CD4-positive, alpha-beta T cell treated with Interleukin-4 for 1 hour (primary cell): ENCODE results near the gene TGFB1.

ENCODE experiments used
- DNase-seq, 2 donors: peaks; one replicate each; pipeline ENCODE4 v3.0.0-alpha.2; 2020 to 2022

The TGFB1 gene

DNA sequence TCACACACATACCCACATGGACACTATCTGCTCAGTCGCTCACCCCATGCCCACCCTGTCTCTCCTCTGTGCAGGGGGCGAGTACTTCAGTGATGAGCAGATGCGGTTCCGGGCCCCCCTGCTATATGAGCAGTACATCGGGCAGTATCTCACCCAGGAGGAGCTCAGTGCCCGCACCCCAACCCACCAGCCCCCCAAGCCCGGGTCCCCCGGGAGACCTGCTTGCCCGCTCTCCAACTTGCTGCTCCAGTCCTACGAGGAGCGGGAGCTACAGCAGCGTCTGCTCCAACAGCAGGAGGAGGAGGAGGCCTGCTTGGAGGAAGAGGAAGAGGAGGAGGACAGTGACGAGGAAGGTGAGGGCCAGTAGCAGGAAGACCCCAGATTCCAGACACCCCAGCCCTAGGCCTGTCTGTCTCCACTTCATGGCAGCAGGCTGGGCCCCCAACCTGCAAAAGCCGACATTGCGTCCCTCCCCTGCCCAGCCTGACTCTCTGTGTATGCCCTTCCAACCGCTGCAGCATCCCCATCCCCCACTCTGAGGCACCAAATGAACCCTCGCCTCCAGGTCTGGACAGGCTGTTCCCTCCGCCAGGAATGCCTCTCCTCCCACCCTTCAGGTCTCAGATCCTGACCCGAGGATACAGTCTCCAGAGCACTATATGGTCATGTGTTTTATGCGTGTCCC lies 34.1 kb downstream of the TGFB1 start:
- DNase-seq: no peak

DNA sequence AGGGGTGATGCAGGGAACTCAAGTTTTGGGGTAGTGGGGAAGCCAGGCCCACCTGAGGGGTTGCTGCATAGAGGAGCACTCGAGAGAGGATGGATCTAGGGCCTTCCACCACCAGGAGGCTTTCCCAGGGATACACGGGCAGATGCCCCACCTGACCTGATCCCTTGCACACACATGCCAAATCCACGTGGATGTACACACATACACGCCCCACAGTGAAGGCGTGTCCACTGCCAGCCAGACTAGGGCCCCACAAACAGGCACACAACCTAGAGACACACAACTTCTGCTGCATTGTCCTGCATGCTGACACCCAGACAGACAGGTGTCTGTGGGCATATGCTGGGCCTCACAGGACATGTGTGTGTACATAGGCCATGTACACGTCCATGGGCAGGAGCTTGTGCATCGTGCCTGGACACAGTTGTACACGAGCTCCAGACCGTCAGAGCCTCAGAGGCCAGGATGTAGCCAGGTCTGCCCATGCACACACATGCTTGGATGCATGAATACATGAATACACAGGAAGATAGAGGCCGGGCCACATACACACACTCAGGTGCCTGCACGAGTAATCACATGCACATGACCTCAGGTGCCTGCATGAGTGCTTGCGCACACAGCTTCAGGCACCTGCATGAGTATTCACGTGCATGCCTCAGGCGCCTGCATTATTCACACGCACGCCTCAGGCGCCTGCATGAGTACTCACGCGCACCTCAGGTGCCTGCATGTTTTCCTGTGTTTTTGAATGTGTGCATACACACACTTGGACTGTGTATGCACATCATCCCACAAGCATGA lies 34.8 kb downstream of the TGFB1 start:
- DNase-seq: no peak

DNA sequence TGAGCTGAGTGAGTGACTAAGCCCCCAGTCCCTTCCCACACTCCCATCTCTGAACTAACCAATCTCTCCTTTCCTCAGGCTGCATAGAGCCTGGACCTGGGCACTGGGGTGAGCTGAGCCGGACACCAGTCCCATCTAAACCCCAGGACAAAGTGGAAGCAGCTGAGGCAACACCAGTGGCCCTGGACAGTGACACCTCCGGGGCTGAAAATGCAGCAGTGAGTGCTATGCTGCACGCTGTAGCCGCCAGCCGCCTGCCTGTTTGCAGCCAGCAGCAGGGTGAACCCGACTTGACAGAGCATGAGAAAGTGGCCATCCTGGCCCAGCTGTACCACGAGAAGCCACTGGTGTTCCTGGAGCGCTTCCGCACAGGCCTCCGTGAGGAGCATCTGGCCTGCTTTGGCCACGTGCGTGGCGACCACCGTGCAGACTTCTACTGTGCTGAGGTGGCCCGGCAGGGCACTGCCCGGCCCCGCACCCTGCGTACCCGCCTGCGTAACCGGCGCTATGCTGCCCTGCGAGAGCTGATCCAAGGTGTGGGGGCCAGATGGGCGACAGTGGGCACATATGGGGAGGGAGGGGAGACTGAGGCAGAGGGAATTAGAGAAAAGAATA lies 37.3 kb downstream of the TGFB1 start:
- no peak for DNase-seq

DNA sequence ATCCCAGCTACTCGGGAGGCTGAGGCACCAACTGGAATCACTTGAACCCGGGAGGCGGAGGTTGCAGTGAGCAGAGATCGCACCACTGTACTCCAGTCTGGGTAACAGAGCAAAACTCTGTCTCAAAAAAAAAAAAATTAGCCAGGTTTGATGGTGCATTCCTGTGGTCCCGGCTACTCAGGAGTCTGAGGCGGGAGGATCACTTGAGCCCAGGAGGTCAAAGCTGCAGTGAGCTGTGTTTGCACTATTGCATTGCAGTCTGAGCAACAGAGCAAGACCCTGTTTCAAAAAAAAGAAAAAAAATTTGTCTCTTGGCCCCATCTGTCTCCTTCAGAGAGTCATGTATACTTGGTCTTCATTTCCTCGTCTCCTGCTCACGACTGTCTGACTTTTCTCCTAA lies 42.1 kb downstream of the TGFB1 start:
- no peak for DNase-seq

DNA sequence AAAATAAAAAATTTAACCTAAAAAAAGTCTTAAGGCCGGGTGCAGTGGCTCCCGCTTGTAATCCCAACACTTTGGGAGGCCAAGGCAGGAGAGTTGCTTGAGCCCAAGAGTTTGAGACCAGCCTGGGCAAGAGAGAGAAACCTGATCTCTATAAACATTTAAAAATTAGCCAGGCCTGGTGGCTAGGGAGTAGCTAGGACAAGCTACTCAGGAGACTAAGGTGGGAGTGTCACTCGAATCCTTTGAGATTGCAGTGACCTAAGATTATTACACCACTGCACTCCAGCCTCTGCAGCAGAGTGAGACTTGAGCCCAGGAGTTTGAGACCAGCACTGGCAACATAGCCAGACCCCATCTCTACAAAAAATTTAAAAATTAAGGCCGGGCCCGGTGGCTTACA lies 42.6 kb downstream of the TGFB1 start:
- no peak for DNase-seq

DNA sequence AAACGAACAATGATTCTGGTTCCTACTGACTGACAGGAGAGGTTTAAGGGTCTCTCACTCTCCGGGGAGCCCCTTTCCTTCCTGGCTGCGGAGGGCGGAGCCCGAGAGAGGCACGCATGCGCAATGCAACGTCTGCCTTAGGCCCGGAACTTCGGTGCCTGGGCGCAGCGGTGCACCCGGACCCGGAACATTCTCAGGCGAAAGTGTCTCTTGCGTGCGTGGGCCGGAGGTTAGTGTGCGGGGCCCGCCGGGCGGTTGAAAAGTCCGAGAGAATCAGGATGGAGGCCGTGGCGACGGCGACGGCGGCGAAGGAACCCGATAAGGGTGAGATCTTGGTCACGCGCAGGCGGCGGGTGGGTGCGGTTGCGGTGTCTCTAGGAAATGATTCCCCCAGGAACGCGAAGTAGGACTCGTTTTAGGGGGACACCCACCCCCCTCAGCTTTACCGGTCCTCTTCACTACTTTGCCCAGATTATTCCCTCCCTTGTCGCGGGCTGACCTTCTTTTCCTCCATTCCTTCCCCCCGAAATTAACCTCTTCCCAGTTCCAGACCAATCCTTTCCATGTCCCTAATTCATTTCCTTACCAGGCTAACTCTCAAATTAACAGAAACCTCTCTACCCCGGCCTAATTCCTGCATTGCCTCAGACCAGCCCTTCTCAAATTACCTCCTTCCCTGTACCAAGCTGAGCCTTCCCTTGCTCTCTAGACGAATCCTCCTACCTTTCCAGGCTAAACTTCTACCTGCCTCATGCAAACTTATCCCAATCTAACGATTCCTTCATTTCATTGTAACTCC lies 43.5 kb downstream of the TGFB1 start, which contains the start of gene CCDC97:
CCDC97 (plus strand) TSS at position 140 of the 799 bp plus-strand sequence; CDS start at position 279, 139 bp downstream.
- peak; percentile 90 to 91 for DNase-seq

DNA sequence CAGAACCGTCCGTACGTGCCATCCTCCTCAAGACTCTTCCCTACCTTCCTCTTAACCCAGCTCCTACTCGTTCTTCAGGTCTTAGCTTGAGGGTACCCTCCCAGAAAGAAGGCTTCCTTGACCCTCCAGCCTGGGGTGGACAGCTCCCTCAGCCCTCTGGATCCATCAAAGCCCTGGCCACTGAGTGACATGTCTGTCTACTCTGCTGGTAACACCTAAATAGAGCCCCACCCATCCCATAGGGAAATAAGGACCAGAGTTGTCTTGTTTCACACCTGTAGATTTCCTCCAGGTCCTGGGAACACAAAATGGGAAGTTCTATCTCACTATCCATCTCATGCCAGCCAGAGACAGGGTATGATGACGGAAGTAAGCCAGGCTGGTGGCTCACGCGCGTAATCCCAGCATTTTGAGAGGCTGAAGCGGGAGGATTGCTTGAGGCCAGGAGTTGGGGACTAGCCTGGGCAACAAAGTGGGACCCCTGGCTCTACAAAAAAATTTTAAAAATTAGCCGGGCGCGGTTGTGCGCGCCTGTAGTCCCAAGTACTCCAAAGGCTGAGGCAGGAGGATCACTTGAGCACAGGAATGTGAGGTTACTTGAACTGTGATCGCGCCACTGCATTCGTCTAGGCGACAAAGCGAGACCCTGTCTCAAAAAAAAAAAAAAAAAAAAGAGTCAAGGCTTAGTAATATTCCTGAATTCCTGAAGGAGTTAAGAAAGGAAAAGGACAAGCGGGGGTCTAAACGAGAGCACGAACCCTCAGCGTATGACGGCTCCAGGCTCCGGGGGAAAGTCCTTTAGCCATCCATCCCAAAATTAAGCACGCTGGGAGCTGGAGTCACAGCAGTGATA lies 44.3 kb downstream of the TGFB1 start:
- DNase-seq: peak in 1 of 2 donors; percentile 31

DNA sequence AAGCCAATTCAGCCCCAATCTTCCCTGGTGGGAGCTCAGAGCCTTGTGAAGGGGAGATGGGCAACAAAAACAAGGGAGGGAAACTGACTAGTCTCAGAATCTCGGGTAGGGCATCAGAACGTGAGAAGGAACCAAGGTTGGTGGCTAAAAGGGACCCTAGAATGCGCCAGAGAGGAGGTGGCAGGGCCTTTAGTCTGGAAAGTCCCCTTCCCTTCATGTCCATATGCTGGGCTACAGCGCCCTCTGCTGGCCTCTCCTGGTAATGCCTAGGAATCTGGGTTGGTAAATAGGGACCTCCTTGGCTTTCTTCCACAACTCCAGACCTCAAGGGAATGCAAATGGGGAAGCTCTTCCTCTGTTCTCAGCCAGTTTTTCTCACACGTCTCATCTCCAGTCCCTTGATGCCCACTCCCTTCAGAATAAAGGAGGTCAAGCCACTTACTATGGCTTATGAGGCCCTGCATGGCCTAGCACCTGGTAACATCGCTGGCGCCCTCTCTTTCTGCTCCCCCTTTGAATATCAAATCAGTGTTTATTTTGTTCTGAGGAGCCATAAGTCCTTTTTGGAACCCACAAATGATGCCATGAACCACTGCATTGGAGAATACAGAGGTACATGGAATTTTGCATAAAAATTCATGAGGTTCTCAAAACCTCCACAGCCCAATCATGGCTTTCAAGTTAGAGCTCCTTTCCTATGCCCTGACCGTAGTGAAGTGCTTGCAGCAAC lies 45.1 kb downstream of the TGFB1 start:
- peak; percentile 90 to 93 for DNase-seq

DNA sequence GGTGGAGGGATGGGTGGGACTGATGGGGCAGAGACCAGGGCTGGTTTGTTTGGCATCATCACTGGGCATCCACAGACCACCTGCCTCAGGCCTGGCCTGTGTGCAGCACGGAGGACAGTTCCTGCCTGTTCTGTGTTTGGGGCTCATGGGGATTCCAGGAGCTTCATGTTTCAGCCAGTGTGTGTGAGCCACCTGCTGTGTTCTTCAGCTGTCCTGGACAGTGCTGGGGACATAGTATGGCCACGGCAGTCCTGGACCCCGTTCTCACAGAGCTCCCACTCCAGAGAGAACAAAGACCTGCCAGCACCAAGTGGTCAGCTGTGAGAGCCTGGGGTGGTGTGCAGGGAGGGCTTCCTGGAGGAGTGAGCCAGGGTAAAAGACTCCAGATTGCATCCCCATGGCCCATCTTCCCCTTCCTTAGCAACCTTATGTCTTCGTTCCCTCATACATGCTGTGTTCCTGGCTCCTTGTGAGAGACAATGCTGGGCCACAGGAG lies 45.7 kb downstream of the TGFB1 start:
- DNase-seq: no peak

DNA sequence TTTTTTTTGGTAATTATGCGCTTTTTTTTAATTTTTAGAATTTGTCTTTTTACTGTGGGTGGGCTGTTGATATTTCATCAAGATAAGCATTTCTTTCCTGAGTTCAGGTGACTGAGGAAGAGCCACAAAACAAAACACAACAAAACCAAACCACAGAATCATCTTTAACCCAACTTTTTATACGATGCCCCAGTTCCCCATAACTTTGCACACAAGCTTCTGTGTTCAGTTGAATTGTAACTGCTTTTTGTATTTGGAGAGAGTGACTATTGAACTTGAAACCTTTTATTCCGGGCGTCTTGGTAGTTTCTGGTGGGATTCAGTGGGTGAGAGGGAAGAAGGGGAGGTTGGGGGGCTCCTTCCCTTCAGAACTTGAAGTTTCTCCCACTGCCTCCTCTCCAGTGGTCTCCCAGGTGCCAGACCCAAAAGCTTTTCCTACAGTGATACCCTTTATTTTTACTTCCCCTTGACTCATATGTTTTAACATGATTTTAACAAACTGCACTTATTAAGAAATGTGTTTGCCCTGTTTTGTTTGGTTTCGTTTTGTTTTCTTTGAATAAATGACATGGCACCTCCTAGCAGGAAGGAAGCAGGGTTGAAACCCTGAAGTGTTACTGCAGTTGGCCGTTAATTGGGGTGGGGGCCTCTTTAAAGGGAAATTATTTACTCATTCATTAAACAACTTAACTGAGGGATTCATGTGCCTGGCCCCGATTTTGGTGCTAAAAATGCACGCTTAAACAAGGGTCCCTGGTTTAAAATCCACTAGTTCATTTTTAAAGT lies 46.4 kb downstream of the TGFB1 start:
- DNase-seq: peak in 1 of 2 donors; percentile 81

DNA sequence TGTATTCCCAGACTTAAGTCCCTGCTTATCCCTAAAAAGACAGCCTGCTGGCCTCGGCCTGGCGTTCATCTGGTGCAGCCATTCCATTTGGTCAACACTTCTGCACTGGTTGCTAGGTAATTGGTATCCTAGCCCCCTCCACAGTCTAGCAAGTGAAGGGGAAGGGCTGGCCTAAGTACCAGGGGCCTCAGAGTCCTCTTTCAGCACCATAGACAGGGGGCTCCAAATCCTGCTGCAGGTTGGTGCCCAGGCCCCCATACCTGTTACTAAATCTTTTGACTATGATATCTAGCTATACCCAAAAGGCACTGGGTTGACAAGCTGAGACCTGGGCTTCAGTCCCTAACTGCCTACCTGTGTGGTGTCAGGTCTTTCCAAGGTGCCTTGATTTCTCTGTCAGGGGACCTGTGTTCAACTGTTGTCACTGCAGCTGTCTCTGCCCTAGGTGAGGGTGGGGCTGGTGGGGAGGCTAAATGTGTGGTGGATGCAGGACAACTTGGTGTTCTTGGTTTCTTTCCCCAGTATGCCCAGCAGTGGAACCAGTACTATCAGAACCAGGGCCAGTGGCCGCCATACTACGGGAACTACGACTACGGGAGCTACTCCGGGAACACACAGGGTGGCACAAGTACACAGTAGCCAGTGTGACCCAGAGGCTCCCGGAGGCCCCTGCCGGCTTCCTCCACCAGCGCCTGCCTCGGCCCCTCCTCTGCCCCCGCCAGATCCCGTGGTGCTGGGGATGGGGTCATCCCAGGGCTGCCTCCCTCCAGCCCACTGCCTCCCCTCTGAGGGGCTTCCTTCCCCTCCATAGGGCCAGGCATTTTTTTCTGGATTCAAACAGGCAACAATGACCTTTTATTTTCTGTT lies 47.6 kb downstream of the TGFB1 start:
- no peak for DNase-seq

DNA sequence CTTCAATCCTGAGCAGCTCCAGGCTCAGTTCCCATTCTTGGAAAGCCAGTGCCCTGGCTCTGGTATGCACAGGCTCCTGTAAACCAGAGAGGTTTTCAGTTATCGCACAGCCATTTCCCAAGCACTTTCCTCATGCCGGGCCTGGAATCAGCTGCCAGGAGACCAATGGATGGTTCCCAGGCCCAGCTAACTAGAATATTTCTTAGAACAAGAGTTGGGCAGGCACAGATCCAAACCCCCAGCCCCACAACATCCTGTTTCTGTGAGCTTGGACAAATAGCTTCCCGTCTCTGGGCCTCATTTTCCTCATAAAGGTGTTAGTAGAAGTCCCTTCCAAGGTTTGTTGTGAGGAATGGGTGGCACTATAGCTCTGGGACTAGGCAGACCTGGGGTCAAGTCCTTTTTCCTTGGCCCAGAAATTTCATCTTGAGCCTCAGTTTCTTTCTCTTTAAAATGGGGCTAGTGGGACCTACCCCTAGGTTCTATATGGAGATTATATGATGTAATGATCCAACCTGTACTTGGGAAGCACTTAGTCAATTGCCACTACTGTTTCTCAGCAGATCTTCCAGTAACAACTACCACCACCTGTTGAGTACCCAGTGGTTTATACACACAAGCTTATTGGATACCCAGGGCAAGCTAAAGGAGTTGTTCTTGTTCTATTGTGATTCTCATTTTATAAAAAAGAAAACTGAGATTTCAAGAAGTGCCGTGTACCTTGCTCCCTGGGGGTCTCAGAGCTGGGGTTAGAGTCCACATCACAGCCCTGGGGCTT lies 48.8 kb downstream of the TGFB1 start:
- no peak for DNase-seq

DNA sequence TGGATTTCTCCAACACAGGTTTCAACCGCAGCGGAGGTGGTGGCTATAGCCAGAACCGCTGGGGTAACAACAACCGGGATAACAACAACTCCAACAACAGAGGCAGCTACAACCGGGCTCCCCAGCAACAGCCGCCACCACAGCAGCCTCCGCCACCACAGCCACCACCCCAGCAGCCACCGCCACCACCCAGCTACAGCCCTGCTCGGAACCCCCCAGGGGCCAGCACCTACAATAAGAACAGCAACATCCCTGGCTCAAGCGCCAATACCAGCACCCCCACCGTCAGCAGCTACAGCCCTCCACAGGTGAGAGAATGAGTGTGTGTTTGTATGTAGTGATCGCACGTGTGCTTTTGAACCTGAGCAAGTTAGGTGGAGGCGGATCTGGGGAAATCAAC lies 49.8 kb downstream of the TGFB1 start:
- DNase-seq: peak; percentile 50 to 62

DNA sequence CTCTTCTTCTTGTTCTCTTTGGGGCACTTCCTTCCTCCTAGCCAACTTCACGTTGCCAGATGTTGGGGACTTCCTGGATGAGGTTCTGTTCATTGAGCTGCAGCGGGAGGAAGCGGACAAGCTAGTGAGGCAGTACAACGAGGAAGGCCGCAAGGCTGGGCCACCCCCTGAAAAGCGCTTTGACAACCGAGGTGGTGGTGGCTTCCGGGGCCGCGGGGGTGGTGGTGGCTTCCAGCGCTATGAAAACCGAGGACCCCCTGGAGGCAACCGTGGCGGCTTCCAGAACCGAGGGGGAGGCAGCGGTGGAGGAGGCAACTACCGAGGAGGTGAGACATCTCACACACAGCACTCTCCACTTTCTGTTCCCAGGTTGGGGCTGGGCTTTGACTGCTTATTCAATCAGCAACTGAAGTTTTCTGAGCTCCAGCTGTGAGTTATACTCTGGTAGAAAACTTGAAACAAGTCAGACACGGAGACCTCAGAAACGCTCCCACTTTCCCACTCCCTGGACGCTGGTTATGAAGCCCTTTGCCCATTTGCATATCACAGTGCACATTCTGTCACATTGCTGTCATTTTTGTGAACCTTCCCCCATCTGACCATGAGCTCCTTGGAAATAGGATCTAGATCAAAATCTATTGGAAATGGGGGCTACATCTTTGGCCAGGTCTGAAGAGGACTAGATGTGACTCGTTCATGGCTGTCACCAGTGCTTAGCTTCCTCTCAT lies 50.9 kb downstream of the TGFB1 start:
- DNase-seq: peak; percentile 74 to 77

DNA sequence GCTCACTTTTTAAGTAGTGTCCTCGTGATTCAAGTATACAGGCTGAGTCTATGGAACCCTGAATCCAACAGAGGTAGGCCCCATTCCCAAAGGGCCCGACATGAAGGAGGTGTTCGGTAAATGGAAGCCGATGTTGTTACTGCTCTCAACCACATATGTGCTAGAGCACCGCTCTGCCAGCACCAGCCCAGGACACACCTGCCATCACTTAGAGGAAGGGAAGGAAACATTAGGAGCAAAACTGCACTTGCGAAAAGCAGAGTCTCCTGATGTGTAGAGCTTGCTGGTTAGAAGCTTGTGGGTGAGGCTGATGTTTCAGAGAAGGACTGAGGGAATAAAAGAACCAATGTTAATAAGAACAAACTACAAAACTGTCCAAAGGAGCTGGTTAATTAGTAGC lies 53.2 kb downstream of the TGFB1 start:
- DNase-seq: no peak

DNA sequence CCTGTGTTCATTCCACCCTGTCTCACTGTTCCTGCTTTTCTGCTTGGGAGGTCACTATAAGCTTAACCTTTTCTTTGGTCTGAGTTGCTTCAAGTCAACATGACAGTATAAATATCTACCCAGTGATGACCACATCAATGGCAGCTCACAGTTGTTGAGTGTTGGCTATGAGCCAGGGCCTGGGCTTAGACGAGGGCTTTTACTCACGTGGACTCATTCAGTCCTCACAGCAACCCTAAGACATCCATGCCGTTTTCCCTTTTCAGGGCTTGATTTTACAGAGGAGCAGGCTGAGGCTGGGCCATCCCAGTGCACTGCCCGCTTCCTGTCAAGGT lies 54.0 kb downstream of the TGFB1 start:
- DNase-seq: peak; percentile 43 to 63

DNA sequence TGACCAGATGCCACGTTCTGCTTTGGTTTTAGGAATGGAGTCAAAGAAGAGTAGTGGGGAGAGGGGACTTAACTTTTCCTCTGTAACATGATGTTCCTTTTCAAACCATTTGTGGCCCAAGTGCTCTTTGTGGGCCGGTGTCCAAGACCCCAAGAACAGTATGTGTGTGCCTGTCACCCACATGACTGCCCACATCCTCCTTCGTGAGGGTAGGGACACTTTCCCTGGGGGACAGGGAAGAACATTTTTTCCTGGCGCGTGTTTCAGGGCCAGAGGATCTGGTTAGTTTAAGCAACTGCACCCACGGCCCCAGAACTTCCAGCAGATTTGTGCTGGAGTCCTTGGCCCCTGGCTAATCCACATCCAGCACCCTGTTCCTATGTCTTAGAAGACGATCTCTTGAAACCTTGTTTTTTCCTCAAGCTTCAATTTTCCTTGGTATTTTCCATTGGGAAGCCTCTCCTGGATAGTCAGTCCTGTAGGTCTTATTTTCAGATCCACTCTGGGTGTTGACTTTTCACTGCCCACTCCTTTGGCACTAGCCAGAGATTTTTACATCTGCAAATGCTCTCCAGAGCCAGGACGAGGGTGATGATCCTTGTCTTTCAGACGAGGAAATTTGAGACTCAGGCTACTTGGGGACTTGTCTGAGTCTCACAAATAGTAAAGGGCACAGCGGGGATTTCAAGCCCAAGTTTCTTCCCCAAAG lies 54.5 kb downstream of the TGFB1 start:
- no peak for DNase-seq
